HepG2 (cell line): Measurements from ENCODE around the gene KDM7A. TPM values are rescaled to one million over a fixed set of nuclear protein-coding genes. Genes with fewer than 3 reads are reported as not detected.

Source experiments
- ATF6 ChIP-seq: sonication (generic); formaldehyde crosslinking; conservative IDR thresholded peaks from 2 replicates; pipeline ENCODE4 v1.4.0; 2020; ENCODE audit warnings: missing genetic modification reagents
- E2F1 ChIP-seq: sonication (generic); formaldehyde crosslinking; IDR thresholded peaks from 2 replicates; pipeline ENCODE4 v1.5.0; 2020; ENCODE audit warnings: missing genetic modification reagents
- FOXP1 ChIP-seq, 2 experiments: fragments of 450-650 bp in 1 of 2; IDR thresholded peaks; 2 replicates each; pipeline ENCODE4 v1.6.1; 2017 to 2018; ENCODE audit warnings: antibody characterized with exemption in 1 of 2
- HIC2 ChIP-seq: sonication (generic); formaldehyde crosslinking; IDR thresholded peaks from 2 replicates; pipeline ENCODE4 v1.9.0; 2022; ENCODE audit warnings: low read depth, missing genetic modification reagents
- IRX3 ChIP-seq: sonication (generic); formaldehyde crosslinking; IDR thresholded peaks from 2 replicates; pipeline ENCODE4 v1.8.1; 2023; ENCODE audit warnings: mild to moderate bottlenecking, low read depth, missing genetic modification reagents, borderline replicate concordance
- NCOA1 ChIP-seq: sonication (generic); formaldehyde crosslinking; IDR thresholded peaks from 2 replicates; pipeline ENCODE4 v1.9.0; 2021; ENCODE audit warnings: missing genetic modification reagents
- NFYB ChIP-seq: sonication (generic); formaldehyde crosslinking; IDR thresholded peaks from 2 replicates; pipeline ENCODE4 v1.4.0; 2020; ENCODE audit warnings: missing genetic modification reagents
- NR2C2 ChIP-seq: sonication (generic); formaldehyde crosslinking; IDR thresholded peaks from 2 replicates; pipeline ENCODE4 v1.4.0; 2020; ENCODE audit warnings: missing genetic modification reagents, mild to moderate bottlenecking, moderate library complexity, borderline replicate concordance
- RXRB ChIP-seq: IDR thresholded peaks from 2 replicates; pipeline ENCODE4 v1.6.1; 2016; ENCODE audit warnings: borderline replicate concordance, missing genetic modification reagents, missing compliant biosample characterization
- SMARCC2 ChIP-seq: fragments of 450-650 bp; IDR thresholded peaks from 2 replicates; pipeline ENCODE4 v1.6.1; 2017; ENCODE audit warnings: antibody characterized with exemption, mild to moderate bottlenecking
- TBX2 ChIP-seq: sonication (generic); formaldehyde crosslinking; IDR thresholded peaks from 2 replicates; pipeline ENCODE4 v1.5.0; 2020; ENCODE audit warnings: missing genetic modification reagents, mild to moderate bottlenecking, borderline replicate concordance
- ZBTB2 ChIP-seq: sonication (generic); formaldehyde crosslinking; IDR thresholded peaks from 2 replicates; pipeline ENCODE4 v1.8.0; 2022; ENCODE audit warnings: low read depth, missing genetic modification reagents
- ZNF180 ChIP-seq: sonication (generic); formaldehyde crosslinking; IDR thresholded peaks from 2 replicates; pipeline ENCODE4 v1.4.0; 2020; ENCODE audit warnings: low read depth, missing genetic modification reagents, borderline replicate concordance
- ZNF331 ChIP-seq: sonication (generic); formaldehyde crosslinking; IDR thresholded peaks from 2 replicates; pipeline ENCODE4 v1.4.0; 2020; ENCODE audit warnings: missing genetic modification reagents
- ZNF501 ChIP-seq: sonication (generic); formaldehyde crosslinking; IDR thresholded peaks from 2 replicates; pipeline ENCODE4 v1.5.1; 2020; ENCODE audit warnings: mild to moderate bottlenecking, moderate library complexity, missing genetic modification reagents
- ZNF782 ChIP-seq: sonication (generic); formaldehyde crosslinking; IDR thresholded peaks from 2 replicates; pipeline ENCODE4 v1.4.0; 2020; ENCODE audit warnings: missing genetic modification reagents, mild to moderate bottlenecking, borderline replicate concordance
- ZNF850 ChIP-seq: sonication (generic); formaldehyde crosslinking; conservative IDR thresholded peaks from 2 replicates; pipeline ENCODE4 v1.9.0; 2021; ENCODE audit warnings: mild to moderate bottlenecking, missing genetic modification reagents
- polyA plus RNA-seq, 8 experiments: library from polyadenylated mRNA; depleted of rRNA in 3 of 8; stranded (reverse) in 7 of 8; unstranded in 1 of 8; fragments of >200 nt; fragmentation: Illumina TruSeq in 4 of 8; extraction: Trizol in 4 of 8; gene quantifications; 2 replicates each; pipeline versions ENCODE4 v1.2.1 to v1.2.3, GENCODE V29; 2011 to 2016; ENCODE audit warnings: low read depth in 4 of 8, missing spikeins in 1 of 8, mixed read lengths in 1 of 8; ENCODE audit not compliant: insufficient read depth in 1 of 8
- total RNA-seq, 5 experiments: library from RNA; depleted of rRNA; stranded (reverse); fragments of >200 nt; fragmentation: Illumina TruSeq; extraction: Trizol; gene quantifications; 2 replicates each; pipeline ENCODE4 v1.2.3, GENCODE V29; 2016; ENCODE audit warnings: low read depth in 1 of 5
- TF ChIP-seq, protein P1 (sequence below): IDR thresholded peaks from 2 replicates; pipeline ENCODE4 v1.6.1; 2016; ENCODE audit warnings: control low read depth

Gene KDM7A
- total and polyA plus RNA-seq, 2 of the 13 experiments (the other 11 are each of a cell fraction or from before 2014, with no cell fraction given), result 10.8 to 16.8 TPM

- TF ChIP-seq ATF6, result no peak
- no peak for TF ChIP-seq SMARCC2
- TF ChIP-seq E2F1, result no peak
- TF ChIP-seq NCOA1 (CRISPR knock-in tag), result 0 out of 2 replicates have a peak, but pooled peaks have one; percentile 34
- no peak for TF ChIP-seq ZNF180 (CRISPR knock-in tag)
- TF ChIP-seq HIC2 (CRISPR knock-in tag), result no peak
- 0 out of 2 replicates have a peak, but pooled peaks have one; percentile 41 for TF ChIP-seq ZNF850 (CRISPR knock-in tag)
- 0 out of 2 replicates have a peak, but pooled peaks have one; percentile 37 for TF ChIP-seq ZBTB2 (CRISPR knock-in tag)
- no peak for TF ChIP-seq NR2C2 (CRISPR knock-in tag)
- TF ChIP-seq IRX3 (CRISPR knock-in tag), result peak; percentile 65; the same call in 1 of the 2 replicates
- TF ChIP-seq ZNF331 (CRISPR knock-in tag), result no peak
- TF ChIP-seq TBX2 (CRISPR knock-in tag), result peak; percentile 64
- TF ChIP-seq, protein P1, sequence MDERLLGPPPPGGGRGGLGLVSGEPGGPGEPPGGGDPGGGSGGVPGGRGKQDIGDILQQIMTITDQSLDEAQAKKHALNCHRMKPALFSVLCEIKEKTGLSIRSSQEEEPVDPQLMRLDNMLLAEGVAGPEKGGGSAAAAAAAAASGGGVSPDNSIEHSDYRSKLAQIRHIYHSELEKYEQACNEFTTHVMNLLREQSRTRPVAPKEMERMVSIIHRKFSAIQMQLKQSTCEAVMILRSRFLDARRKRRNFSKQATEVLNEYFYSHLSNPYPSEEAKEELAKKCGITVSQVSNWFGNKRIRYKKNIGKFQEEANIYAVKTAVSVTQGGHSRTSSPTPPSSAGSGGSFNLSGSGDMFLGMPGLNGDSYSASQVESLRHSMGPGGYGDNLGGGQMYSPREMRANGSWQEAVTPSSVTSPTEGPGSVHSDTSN, result no peak
- TF ChIP-seq ZNF782, result no peak
- TF ChIP-seq NFYB, result no peak
- peak; percentile 49; the same call in 1 of the 2 replicates for TF ChIP-seq RXRB (CRISPR knock-in tag)
- TF ChIP-seq ZNF501 (CRISPR knock-in tag), result peak; percentile 67; the same call in 1 of the 2 replicates
- TF ChIP-seq FOXP1 (IDR thresholded peaks at IDR 0.05), result no peak
- no peak for TF ChIP-seq FOXP1 (CRISPR knock-in tag; IDR thresholded peaks at IDR 0.05)
Measured at GRCh38 chr7:140062528-140063299, 114.1 kb downstream of the KDM7A start, which contains the start of gene PARP12 (continued).
